Activated naive CD4-positive, alpha-beta T cell treated with anti-CD3 and anti-CD28 coated beads, Interleukin-2, amount 50 U/mL, for 16 hours (primary cell): Measurements from ENCODE around the gene MILR1.
"Not testable (repeated sequence)": the region's sequence is repeated elsewhere in the genome, so short reads cannot be mapped to it uniquely, and the experiment has no call there.

Source experiments
- DNase-seq: peaks from one replicate; pipeline ENCODE4 v3.0.0-alpha.2; 2020

MILR1 gene

GRCh38 chr17:64430036-64430435, 18.9 kb upstream of the MILR1 start:
- DNase-seq: not testable (repeated sequence)

GRCh38 chr17:64431534-64431933, 17.4 kb upstream of the MILR1 start:
- DNase-seq: no peak

DNA sequence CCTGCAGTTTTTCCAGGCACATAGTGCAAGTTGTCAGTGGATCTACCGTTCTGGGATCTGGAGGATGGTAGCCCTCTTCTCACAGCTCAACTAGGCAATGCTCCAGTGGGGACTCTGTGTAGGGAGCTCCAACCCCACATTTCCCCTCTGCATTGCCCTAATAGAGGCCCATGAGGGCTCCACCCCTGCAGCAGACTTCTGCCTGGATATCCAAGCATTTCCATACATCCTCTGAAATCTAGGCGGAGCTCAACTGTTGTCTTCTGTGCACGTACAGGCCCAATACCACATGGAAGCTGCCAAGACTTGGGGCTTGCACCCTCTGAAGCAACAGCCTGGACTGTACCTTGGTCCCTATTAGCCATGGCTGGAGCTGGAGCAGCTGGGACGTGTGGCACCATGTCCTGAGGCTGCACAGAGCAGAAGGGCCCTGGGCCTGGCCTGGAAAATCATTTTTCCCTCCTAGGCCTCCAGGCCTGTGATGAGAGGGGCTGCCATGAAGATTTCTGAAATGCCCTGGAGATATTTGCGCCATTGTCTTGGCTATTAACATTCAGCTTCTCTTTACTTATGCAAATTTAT, 10.9 kb upstream of the MILR1 start:
- DNase-seq: no peak

DNA sequence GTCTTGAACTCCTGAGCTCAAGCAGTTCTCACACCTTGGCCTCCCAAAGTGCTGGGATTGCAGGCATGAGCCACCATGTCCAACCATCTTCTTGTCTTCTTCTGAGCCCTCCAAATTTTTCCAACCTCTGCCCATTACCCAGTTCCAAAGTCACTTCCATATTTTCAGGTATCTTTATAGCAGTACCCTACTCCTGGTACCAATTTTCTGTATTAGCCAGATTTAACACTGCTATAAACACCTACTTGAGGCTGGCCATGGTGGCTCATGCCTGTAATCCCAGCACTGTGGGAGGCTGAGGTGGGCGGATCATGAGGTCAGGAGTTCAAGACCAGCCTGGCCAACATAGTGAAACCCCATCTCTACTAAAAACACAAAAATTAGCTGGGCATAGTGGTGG, 9.4 kb upstream of the MILR1 start:
- DNase-seq: not testable (repeated sequence)

GRCh38 chr17:64439956-64440355, 9.0 kb upstream of the MILR1 start:
- no peak for DNase-seq

- DNase-seq: no peak
These were observed 7.0 kb upstream of the MILR1 start for GRCh38 chr17:64441772-64442540.

DNA sequence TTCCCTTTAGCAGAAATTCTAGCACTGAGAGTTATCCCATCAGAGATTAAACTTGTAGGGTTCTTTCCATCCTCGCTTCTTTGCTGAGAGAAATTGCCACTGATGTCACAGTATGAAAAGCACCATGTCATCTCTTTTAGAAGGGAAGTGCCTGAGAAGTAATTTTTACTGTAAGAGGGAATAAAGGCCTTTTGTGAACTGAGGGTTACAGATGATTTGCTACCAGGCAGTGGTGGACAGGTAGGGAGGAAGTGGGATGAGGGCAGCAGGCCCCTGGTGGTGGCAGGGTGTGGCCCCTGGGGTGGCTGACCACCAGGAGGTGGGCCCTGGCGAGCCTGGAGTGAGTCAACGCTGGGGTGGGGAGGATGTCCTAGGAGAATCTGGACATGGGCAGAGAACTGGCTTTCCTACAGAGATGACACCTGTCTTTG, 6.4 kb upstream of the MILR1 start:
- no peak for DNase-seq

- no peak for DNase-seq
These were observed 5.7 kb upstream of the MILR1 start for GRCh38 chr17:64443086-64443760.

GRCh38 chr17:64447526-64447925, 1.4 kb upstream of the MILR1 start:
- no peak for DNase-seq

DNA sequence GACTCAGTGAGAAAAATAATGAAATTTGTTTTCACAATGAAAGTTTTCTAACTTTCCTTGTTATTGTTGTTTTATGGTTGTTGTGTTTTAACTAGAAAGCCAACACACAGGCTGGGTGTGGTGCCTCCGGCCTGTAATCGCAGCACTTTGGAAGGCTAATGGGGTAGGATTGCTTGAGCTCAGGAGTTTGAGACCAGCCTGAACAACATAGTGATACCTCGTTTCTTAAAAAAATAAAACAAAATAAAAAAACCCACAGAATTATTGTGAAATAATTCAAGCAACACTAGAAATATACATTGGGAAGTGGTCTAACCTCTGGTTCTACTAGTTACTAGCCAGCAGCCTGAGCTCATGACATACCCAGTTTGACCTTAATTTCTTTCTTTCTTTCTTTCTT, 630 bp downstream of the MILR1 start:
- no peak for DNase-seq

DNA sequence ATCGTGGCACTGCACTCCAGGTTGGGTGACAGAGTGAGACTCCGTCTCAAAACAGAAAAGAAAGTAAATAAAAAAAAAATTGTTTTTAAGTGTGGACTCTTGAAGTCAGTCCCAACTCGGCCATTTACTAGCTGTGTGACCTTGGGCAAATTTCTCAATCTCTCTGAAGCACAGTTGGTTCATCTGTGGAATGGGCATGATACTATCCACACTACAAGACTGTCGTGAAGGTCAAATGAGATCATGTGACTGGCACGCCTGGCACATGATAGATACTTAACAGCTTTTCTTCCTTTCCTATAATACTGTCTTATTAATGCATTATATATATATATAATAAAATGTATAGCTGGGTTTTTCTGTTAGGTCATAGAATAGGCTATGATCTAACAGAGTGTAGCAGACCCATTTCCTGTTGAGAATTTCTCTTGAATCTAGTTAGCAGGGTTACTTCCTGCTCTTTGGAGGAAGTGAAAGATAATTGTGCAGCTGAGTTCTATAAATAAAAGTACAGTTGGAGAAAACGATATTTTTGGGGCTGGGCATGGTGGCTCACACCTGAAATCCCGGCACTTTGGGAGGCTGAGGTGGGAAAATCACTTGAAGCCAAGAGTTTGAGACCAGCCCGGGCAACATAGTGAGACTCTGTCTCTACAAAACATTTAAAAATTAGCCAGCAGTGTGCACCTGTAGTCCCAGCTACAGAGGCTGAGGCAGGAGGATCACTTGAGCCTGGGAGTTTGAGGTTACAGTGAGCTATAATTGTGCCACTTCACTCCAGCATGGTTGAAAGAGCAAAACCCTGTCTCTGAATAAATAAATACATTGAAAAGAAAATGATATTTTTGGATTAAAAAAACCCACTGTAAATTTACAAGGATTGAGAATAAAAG, 7.3 kb downstream of the MILR1 start:
- DNase-seq: no peak

GRCh38 chr17:64457156-64457555, 8.2 kb downstream of the MILR1 start:
- DNase-seq: no peak

GRCh38 chr17:64458756-64459155, 9.8 kb downstream of the MILR1 start:
- no peak for DNase-seq

- no peak for DNase-seq
These were observed 10.4 kb downstream of the MILR1 start for GRCh38 chr17:64459284-64459747.

- DNase-seq: not testable (repeated sequence)
These were observed 10.9 kb downstream of the MILR1 start for GRCh38 chr17:64459818-64460217.

GRCh38 chr17:64460955-64461354, 12.0 kb downstream of the MILR1 start:
- DNase-seq: no peak

- DNase-seq: no peak
These were observed 12.9 kb downstream of the MILR1 start for GRCh38 chr17:64461788-64462187.

DNA sequence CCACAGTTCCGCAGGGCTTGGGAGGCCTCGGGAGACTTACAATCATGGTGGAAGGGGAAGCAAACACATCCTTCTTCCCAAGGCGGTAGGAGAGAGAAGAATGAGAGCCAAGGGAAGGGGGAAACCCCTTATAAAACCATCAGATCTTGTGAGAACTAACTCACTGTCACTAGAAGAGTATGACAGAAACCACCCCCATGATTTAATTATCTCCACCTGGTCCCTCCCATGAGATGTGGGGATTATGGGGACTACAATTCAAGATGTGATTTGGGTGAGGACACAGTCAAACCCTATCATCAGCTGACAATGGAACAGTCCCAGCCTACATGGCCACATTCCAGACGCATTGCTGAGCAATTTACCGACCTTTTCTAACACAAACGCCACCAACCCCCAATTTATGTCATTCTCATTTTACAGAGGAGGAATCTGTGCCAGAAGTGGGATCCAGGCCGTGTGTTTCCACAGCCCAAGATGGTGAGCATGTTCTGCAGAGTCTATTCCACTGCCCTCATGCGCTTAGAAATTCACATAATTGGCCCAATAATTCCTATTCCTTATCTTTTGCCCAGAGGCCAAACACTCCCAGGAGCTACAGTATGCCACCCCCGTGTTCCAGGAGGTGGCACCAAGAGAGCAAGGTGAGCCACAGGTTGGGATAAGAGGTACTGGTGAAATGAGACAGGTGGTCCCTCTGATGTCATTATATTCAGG, 17.3 kb downstream of the MILR1 start:
- DNase-seq: no peak

DNA sequence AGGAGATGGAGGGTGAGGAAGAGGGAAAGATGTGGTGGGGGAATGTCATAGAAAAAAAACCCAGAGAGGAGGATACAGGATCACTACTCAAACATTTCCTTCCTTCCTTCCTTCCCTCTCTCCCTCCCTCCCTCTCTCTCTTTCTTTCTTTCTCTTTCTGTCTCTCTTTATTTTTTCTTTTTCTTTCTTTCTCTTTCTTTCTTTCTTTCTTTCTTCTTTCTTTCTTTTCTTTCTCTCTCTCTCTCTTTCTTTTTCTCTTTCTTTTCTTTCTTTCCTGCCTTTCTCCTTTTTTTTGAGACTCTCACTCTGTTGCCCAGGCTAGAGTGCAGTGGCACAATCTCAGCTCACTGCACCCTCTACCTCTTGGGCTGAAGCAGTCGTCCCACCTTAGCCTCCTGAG, 17.9 kb downstream of the MILR1 start:
- DNase-seq: not testable (repeated sequence)

DNA sequence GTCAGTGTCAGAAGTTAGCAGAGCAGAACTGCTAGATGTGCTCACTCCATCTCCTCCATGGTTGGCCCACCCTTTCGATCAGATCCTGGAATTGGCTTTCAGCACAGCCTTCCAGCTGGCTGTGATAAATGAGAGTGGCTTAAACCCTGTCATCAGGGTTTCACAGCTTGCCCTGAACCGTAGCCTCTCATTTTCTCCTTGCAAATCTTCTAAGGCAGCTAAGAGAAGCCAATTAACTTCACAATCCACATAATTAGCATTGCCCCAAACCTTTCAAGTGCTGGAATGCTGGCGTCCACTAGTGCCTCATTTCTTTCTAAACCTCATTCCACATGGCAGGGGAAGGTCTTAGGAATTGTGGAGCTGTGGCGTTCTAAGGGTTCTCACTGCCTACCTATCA, 21.7 kb downstream of the MILR1 start:
- no peak for DNase-seq

- no peak for DNase-seq
These were observed 22.5 kb downstream of the MILR1 start for GRCh38 chr17:64471440-64471839.

GRCh38 chr17:64472564-64472963, 23.6 kb downstream of the MILR1 start:
- no peak for DNase-seq
